ENCODE results near the gene ACTR10. TPM values are rescaled to one million over a fixed set of nuclear protein-coding genes. Genes with fewer than 3 reads are reported as not detected.

Gene ACTR10
- total RNA-seq, 2 experiments from 2014 or later: 38.8 to 43.6 TPM

DNA sequence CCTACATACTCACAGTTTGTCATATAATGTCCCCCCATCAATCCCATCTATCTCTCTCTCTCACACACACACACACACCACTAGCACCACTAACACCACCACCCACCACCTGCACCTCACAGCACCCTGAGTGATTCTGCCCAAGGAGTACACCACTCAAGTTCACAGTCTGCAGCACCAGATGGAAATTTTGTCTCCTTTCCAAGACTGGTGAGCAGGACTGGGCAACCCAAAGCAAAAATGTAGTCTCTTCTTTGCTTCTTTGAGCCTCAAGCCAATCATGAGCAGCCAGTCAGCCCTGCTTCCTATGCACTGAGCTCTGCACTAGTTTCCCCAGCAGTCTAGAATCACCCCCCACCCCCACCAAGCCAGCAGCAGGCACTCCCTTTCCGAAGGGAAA is 32.9 kb upstream of the ACTR10 start:
- Mint-ChIP-seq H3K4me1 (ENCODE audit: low read depth) (no peaks in the 10 kb centered on the region), H3K36me3 (ENCODE audit: low read depth) (no peaks in the 10 kb centered on the region), H3K27ac (no peak overlapping the region), H3K27me3 (peaks cover 15% of the 10 kb centered on the region), H3K9me3 (no peaks in the 10 kb centered on the region), H3K4me3 (no peak overlapping the region)
- ChIA-PET POLR2A (no interaction called here), CTCF (interaction anchor here (1.2 kb wide), 1 partner anchor 22 kb away, joined by 3 read pairs; no protein-coding TSS in a partner anchor)
- no peak for DNase-seq
- TF ChIP-seq, protein P1, sequence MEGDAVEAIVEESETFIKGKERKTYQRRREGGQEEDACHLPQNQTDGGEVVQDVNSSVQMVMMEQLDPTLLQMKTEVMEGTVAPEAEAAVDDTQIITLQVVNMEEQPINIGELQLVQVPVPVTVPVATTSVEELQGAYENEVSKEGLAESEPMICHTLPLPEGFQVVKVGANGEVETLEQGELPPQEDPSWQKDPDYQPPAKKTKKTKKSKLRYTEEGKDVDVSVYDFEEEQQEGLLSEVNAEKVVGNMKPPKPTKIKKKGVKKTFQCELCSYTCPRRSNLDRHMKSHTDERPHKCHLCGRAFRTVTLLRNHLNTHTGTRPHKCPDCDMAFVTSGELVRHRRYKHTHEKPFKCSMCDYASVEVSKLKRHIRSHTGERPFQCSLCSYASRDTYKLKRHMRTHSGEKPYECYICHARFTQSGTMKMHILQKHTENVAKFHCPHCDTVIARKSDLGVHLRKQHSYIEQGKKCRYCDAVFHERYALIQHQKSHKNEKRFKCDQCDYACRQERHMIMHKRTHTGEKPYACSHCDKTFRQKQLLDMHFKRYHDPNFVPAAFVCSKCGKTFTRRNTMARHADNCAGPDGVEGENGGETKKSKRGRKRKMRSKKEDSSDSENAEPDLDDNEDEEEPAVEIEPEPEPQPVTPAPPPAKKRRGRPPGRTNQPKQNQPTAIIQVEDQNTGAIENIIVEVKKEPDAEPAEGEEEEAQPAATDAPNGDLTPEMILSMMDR (IDR thresholded peaks at IDR 0.05): no peak
- Histone ChIP-seq H3K4me3 (ENCODE audit: low read length) (no peak overlapping the region), H3K27ac (ENCODE audit: low read depth in 1 of 2, low read length in 2 of 2) (no peak overlapping the region), H3K9me3 (ENCODE audit: control insufficient read depth in 1 of 2, insufficient read depth in 1 of 2, low read length in 2 of 2) (no peaks in the 10 kb centered on the region), H3K4me1 (ENCODE audit: insufficient read depth, low read length) (no peaks in the 10 kb centered on the region), H3K27me3 (ENCODE audit: control insufficient read depth in 1 of 2, insufficient read depth in 2 of 2, low read length in 2 of 2) (peaks cover 0 to 3% of the 10 kb centered on the region in 2 experiments), H3K36me3 (ENCODE audit: insufficient read depth, low read length) (no peaks in the 10 kb centered on the region)
- ATAC-seq (ENCODE audit: poor library complexity): no peak
- intact Hi-C loops (cut with DNase I, micrococcal nuclease): no loop called here

DNA sequence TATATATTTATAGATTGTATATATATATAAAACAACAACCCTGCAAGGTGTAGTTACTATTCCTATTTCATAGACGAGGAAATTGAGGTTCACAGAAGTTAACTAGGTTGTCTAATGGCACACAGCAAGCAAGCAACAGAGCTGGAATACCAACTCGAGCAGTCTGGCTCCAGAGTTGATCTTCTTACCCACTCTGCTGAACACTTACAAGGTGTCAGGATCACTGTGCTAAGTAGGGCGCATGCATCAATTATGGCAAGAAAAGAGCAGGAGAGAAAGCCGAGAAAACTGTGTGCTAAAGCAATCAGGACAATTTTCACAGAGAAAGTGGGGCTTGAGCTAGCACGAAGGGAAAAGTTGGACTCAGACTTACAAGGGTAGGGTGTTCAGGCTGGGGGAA is 32.1 kb upstream of the ACTR10 start:
- intact Hi-C loops (cut with DNase I, micrococcal nuclease): no loop called here
- Mint-ChIP-seq H3K4me1 (ENCODE audit: low read depth) (no peaks in the 10 kb centered on the region), H3K9me3 (no peaks in the 10 kb centered on the region), H3K36me3 (ENCODE audit: low read depth) (no peaks in the 10 kb centered on the region), H3K4me3 (no peak overlapping the region), H3K27ac (no peak overlapping the region), H3K27me3 (peaks cover 16% of the 10 kb centered on the region)
- Histone ChIP-seq H3K27ac (ENCODE audit: low read depth in 1 of 2, low read length in 2 of 2) (no peak overlapping the region), H3K4me3 (ENCODE audit: low read length) (no peak overlapping the region), H3K9me3 (ENCODE audit: control insufficient read depth in 1 of 2, insufficient read depth in 1 of 2, low read length in 2 of 2) (no peaks in the 10 kb centered on the region), H3K4me1 (ENCODE audit: insufficient read depth, low read length) (no peaks in the 10 kb centered on the region), H3K27me3 (ENCODE audit: control insufficient read depth in 1 of 2, insufficient read depth in 2 of 2, low read length in 2 of 2) (peaks cover 0 to 3% of the 10 kb centered on the region in 2 experiments), H3K36me3 (ENCODE audit: insufficient read depth, low read length) (no peaks in the 10 kb centered on the region)
- DNase-seq (no peak), ATAC-seq (ENCODE audit: poor library complexity) (no peak)
- CTCF ChIA-PET: interaction anchor here (1.2 kb wide), 1 partner anchor 21 kb away, joined by 3 read pairs; no protein-coding TSS in a partner anchor
- TF ChIP-seq, protein P1 (IDR thresholded peaks at IDR 0.05): no peak
- POLR2A ChIA-PET: no interaction called here

DNA sequence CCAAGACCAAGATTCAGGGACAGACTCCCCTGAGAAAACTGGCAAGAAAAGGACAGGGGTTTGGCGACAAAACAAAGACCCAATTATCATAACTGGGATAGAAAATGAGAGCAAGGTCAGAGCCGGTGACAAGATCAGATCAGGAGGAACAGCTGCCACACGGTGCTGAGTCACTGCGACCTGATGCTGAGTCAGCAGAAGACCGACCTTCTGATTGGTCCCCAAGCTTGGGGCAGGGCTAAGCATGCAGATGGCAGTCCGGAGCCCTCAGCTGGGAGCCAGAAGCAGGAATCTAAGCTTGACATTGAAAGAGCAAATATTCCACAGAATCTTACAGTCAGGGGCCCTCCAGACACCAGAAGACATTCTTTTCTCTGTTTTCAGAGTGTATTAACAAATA is 28.9 kb upstream of the ACTR10 start:
- intact Hi-C loops (cut with DNase I, micrococcal nuclease): no loop called here
- H3K27ac Mint-ChIP-seq: no peak overlapping the region
- peaks cover 35% of the 10 kb centered on the region for H3K27me3 Mint-ChIP-seq
- no peak overlapping the region for H3K4me3 Mint-ChIP-seq
- no peaks in the 10 kb centered on the region for H3K4me1 ChIP-seq (ENCODE audit: insufficient read depth, low read length)
- DNase-seq (peak in 6 of 14 experiments; percentile 11 to 64 (median 28)), ATAC-seq (ENCODE audit: poor library complexity) (peak; percentile 41)
- no peak overlapping the region for H3K4me3 ChIP-seq (ENCODE audit: low read length)
- H3K9me3 Mint-ChIP-seq: no peaks in the 10 kb centered on the region
- H3K36me3 ChIP-seq (ENCODE audit: insufficient read depth, low read length): no peaks in the 10 kb centered on the region
- no peaks in the 10 kb centered on the region for H3K36me3 Mint-ChIP-seq (ENCODE audit: low read depth)
- no peak overlapping the region for H3K27ac ChIP-seq (ENCODE audit: low read depth in 1 of 2, low read length in 2 of 2)
- no peaks in the 10 kb centered on the region for H3K4me1 Mint-ChIP-seq (ENCODE audit: low read depth)
- ChIA-PET POLR2A (interaction anchor here (0.7 kb wide), 1 partner anchor 255 kb away, joined by 3 read pairs; no protein-coding TSS in a partner anchor), CTCF (no interaction called here)
- no peaks in the 10 kb centered on the region for H3K9me3 ChIP-seq (ENCODE audit: control insufficient read depth in 1 of 2, insufficient read depth in 1 of 2, low read length in 2 of 2)
- TF ChIP-seq, protein P1 (IDR thresholded peaks at IDR 0.05): no peak
- peaks cover 5 to 6% of the 10 kb centered on the region in 2 experiments for H3K27me3 ChIP-seq (ENCODE audit: control insufficient read depth in 1 of 2, insufficient read depth in 2 of 2, low read length in 2 of 2)

Measured in CD4-positive, alpha-beta T cell (primary cell).